NCI-H69 (cell line): ENCODE results near the gene MICALL1.
"Not testable (repeated sequence)": the region's sequence is repeated elsewhere in the genome, so short reads cannot be mapped to it uniquely, and the experiment has no call there.

Experiments used
- DNase-seq: peaks from one replicate; lab custom pipeline; 2025; lab: John Stamatoyannopoulos, UW

The MICALL1 gene

GRCh38 chr22:37930270-37930951 lies 24.3 kb downstream of the MICALL1 start:
- peak; percentile 41 for DNase-seq

GRCh38 chr22:37930952-37931440 lies 24.9 kb downstream of the MICALL1 start:
- peak; percentile 33 for DNase-seq

GRCh38 chr22:37931893-37932389 lies 25.8 kb downstream of the MICALL1 start:
- no peak for DNase-seq

GRCh38 chr22:37932401-37932800 lies 26.3 kb downstream of the MICALL1 start:
- no peak for DNase-seq

GRCh38 chr22:37932821-37933578 lies 26.9 kb downstream of the MICALL1 start:
- peak; percentile 48 for DNase-seq

- peak; percentile 91 for DNase-seq
Measured at GRCh38 chr22:37933711-37934376, 27.7 kb downstream of the MICALL1 start.

GRCh38 chr22:37940698-37941376 lies 34.7 kb downstream of the MICALL1 start:
- DNase-seq = no peak

- no peak for DNase-seq
Measured at GRCh38 chr22:37942133-37942532, 36.0 kb downstream of the MICALL1 start.

GRCh38 chr22:37943136-37943824 lies 37.2 kb downstream of the MICALL1 start:
- peak; percentile 81 for DNase-seq

- DNase-seq = no peak
Measured at GRCh38 chr22:37943825-37944198, 37.7 kb downstream of the MICALL1 start.

- DNase-seq = not testable (repeated sequence)
Measured at GRCh38 chr22:37944423-37944822, 38.3 kb downstream of the MICALL1 start.

GRCh38 chr22:37947142-37947795 lies 41.2 kb downstream of the MICALL1 start:
- not testable (repeated sequence) for DNase-seq

GRCh38 chr22:37951305-37951704 lies 45.2 kb downstream of the MICALL1 start:
- DNase-seq = peak; percentile 19

- DNase-seq = not testable (repeated sequence)
Measured at GRCh38 chr22:37952629-37953028, 46.5 kb downstream of the MICALL1 start.

GRCh38 chr22:37953062-37953436 lies 47.0 kb downstream of the MICALL1 start:
- DNase-seq = peak; percentile 49

GRCh38 chr22:37953437-37954179 lies 47.5 kb downstream of the MICALL1 start, which contains the start of the genes C22orf23 and POLR2F:
Gene C22orf23, minus strand, starts transcription at chr22:37953601. Its CDS starts 452 bp downstream, at chr22:37953149.
Gene POLR2F, plus strand, starts transcription at chr22:37953699. Its CDS starts 89 bp downstream, at chr22:37953788.
- peak; percentile 97 for DNase-seq

- no peak for DNase-seq
Measured at GRCh38 chr22:37954686-37955085, 48.6 kb downstream of the MICALL1 start.

- DNase-seq = not testable (repeated sequence)
Measured at GRCh38 chr22:37955825-37956397, 49.8 kb downstream of the MICALL1 start.

- no peak for DNase-seq
Measured at GRCh38 chr22:37957232-37957631, 51.1 kb downstream of the MICALL1 start.
